Activated CD8-positive, alpha-beta memory T cell treated with anti-CD3 and anti-CD28 coated beads, Interleukin-2, amount 50 U/mL, for 48 hours (primary cell): ENCODE results near the gene PTDSS2.

Experiments used
- DNase-seq: peaks from one replicate; pipeline ENCODE4 v3.0.0-alpha.2; 2020

Gene PTDSS2

DNA sequence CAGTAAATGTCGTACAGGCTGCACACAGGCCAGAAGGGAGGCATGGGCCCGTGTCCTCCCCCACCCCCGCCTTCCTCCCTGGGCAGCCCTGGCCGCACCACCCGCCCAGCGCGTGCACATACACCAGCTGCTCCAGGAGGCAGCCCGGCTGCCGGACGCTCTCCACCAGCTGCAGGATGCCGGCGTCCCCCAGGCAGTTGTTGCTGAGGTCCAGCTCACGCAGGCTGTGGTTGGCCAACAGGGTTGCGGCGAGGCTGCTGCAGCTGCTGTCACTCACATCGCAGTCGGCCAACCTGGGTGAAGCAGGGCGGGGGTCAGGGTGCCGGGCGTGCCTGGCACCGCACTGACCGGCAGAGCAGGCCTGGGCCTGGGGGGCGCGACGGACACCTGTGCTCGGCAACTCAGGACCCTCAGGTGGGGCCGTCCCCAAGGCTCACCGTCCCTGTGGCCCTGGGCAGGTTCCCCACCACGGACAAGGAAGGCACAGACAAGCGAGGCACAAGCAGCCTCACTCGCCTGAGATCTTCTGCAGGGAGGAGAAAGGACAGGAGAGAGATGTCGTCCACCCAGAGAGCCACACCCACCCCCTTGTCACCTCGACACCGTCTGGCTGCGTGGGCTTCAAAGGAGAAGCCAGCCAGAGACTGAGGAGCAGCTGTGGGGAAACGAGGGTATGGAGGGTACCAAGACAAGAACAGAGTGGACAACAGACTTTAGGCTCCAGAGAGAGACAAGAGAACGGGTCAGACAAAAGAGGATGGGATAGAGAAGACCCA lies 44.9 kb downstream of the PTDSS2 start:
- no peak for DNase-seq

GRCh38 chr11:495537-495931 lies 45.5 kb downstream of the PTDSS2 start:
- DNase-seq: no peak

GRCh38 chr11:496834-497564 lies 46.9 kb downstream of the PTDSS2 start:
- no peak for DNase-seq

DNA sequence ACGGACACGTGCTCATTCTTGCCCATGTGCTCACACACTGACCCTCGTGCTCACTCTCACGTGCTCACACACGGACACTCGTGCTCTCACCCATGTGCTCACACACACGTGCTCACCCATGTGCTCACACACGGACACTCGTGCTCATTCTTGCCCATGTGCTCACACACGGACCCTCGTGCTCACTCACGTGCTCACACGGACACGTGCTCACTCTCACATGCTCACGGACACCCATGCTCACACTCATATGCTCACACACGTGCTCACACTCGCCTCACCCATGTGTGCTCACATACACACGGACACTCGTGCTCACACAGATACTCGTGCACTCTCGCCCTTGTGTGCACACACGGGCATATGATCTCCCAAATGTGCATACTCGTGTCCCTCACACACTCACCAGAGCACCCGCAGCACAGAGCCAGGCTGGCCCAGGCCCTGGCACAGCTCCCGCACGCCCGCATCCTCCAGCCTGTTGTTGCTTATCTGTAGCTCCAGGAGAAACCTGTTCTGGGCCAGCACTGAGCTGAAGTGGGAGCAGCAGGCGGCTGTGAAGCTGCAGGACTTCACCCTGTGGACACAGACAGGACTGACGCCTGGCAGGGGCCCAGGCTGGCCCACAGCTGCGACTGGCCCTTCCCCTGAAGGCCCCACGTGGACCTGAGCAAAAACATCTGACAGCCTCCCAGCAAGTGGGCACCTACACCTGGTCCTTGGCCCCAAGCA lies 47.7 kb downstream of the PTDSS2 start:
- DNase-seq: no peak

DNA sequence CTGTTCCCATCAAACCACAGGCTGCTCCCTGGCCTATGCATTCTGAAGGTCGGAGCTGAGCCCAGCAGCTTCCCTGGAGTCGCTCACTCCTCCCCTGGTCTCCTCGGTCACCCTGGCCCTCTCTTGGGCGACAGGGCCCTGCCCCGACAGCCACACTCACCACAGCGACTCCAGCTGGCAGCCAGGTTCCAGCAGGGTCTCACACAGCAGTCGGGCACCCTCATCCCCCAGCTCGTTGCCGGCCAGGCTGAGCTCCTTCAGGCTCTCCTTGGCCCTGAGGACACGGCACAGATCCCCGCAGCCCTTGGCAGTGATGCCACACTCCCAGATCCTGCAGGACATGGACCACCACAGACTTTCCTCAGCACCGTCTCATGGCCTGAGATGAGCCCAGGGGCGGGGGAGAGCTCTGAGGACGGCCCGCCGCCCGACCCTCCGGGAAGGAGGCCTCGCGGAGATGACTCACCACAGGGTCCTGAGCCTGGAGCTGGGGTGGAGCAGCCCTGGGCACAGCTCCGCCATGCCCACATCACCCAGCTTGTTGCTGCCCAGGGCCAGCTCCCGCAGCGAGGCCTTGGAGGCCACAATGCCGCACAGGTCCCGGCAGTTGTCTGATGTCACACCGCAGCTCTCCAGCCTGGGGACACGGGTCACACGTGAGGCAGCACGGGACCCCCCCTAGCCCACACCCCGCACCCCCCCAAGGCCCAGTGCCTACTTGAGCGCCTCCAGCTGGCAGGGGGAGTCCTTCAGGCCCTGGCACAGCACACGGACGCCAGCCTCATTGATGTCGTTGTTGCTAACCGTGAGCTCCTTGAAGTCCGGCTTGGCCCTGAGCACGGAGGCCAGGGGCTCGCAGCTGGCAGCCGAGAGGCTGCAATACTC lies 48.5 kb downstream of the PTDSS2 start:
- DNase-seq: no peak

GRCh38 chr11:499201-500076 lies 49.4 kb downstream of the PTDSS2 start:
- no peak for DNase-seq

DNA sequence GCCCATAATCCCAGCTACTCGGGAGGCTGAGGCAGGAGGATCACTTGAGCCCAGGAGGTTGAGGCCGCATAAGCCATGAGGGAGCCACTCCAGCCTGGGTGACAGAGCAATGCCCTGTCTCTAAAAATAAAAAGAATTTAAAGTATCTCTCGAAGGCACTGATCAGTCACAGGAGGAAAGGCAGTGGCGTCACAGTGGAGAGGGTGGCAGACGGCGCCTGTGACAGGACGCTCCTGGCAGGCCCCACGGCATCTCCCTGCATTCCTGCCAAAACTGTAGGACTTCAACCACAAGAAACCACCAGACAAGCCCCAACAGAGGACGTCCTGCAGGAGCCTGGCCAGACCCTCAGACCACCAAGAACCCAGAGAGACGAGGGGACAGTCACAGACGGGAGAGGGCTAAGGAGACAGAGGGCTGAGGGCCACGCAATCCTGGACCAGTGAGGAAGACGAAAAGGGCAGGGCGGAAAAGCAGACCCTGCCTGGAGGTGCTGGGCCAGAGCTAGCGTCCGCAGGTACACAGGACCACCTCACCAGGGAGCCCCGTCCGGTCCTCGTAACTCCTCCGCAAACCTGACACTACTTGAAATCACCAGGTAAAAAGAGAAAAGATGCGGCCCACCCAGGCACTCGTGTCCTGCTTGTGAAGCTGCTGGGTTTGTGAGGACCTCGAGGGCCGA lies 51.1 kb downstream of the PTDSS2 start:
- no peak for DNase-seq

- DNase-seq: no peak
Observed at GRCh38 chr11:501683-502287, 51.7 kb downstream of the PTDSS2 start.

- DNase-seq: no peak
Observed at GRCh38 chr11:502288-503178, 52.5 kb downstream of the PTDSS2 start.

DNA sequence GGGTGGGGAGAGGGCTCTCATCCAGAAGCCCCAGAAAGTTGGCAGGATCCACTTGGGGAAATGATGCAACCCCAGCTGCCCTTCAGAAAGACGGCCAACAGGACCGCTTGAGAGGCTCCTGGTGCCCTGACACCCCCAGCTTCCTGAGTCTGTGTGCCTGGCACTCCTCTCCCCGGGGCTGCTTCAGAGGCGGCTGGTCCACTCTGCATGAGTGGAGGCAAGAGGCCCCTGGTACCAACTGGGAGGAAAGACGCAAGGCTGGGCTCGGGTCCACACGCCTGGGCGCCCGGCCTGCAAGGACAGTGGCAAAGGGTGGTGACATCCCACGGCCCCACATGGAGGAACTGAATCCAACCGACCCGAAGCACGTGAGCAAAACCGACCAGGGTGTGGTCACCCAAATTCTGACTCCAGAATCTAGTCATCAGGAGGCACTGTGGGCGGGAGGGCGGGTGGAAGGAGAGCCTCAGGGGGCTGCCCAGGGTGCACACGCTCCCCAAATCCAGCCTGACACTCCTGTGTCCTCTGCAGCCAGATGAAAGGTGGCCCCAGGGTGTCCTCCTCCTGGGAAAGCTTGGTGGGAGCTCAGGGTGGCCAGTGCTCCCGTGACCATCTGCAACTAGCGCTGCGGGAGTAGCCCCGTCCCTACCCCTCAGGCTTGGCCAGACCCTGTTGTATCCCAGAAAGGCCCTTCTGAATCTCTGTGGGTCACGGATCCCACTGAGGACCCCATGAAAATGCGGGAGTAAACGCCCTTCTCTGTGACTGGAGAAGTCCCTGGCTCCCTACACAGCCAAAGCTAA lies 53.3 kb downstream of the PTDSS2 start:
- DNase-seq: no peak

- DNase-seq: peak; percentile 65
Observed at GRCh38 chr11:504053-504993, 54.2 kb downstream of the PTDSS2 start.

GRCh38 chr11:504994-505344 lies 54.9 kb downstream of the PTDSS2 start:
- no peak for DNase-seq

DNA sequence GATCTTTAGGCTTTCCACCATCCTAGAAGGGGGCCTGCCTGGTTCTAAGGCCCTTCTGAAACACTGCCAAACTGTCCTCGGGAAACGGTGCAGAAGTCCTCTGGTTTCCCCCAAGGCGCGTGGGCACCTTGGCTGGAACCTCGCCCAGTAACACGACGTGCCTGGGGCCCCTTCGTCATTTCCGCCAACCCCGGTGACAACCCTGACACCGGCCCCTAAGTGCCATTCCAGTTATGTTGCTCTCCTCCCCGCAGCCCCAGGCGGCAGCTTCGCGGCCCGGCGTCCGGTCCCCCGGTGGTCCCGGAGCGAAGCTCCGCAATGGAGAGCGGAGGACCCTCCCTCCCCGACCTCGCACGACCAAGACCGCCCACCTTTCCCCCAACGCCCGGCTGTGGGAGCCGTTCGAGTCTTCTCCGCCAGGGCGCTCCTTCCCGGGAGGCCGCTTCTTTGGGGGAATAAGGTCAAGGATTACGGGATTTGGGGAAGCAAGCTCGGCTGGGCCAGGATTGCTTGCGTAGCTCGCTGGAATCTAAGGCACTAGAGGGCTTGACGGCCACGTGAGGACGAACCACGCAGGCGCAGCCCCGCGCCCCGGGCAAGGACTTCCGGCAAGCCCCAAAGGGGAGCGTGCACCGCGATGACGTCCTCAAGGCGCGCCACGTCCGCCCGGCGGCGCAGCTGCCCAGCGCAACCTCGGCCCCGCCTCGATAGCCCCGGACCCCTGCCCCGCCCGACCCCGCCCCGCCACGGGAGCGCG lies 56.3 kb downstream of the PTDSS2 start:
- DNase-seq: peak; percentile 99

DNA sequence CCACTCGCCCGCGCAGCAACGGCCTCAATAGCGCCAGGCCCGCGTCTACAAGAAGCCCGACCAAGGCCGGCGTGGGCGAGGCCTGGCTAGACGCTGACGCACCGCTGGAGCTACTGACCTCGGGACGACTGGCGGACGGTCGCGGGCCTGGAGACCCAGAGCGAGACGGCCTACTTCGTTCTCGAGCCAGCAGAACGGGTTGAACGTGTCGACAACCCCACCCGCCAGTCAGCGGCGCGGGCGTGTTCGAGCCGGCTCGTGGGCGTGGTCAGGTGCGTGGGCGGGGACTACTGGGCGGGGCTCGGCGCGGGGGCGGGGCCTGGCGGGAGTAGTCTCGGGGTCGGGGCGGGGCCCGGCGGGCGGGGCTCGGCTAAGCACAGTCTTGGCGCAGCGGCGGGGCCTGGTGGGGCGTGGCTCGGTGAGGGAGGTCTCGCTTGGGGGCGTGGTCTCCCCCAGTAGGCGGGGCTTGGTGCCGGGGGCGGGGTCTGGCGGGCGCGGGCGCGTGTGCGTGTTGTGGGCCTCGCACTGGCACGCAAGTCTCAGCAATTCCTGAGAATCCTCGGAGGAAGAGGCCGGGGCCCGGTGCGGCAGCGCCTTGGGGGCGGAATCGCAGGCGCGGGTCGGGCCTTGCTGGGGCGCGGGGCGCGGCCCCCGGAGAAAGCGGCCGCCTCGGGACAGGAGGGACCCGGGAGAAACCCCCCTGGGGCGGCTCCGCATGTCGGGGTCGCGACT lies 57.1 kb downstream of the PTDSS2 start, which contains the start of gene RNH1:
Gene RNH1, minus strand, starts transcription at position 248 of the 732 bp plus-strand sequence. CDS start 5,080 bp downstream, outside the sequence.
- peak; percentile 100 for DNase-seq

DNA sequence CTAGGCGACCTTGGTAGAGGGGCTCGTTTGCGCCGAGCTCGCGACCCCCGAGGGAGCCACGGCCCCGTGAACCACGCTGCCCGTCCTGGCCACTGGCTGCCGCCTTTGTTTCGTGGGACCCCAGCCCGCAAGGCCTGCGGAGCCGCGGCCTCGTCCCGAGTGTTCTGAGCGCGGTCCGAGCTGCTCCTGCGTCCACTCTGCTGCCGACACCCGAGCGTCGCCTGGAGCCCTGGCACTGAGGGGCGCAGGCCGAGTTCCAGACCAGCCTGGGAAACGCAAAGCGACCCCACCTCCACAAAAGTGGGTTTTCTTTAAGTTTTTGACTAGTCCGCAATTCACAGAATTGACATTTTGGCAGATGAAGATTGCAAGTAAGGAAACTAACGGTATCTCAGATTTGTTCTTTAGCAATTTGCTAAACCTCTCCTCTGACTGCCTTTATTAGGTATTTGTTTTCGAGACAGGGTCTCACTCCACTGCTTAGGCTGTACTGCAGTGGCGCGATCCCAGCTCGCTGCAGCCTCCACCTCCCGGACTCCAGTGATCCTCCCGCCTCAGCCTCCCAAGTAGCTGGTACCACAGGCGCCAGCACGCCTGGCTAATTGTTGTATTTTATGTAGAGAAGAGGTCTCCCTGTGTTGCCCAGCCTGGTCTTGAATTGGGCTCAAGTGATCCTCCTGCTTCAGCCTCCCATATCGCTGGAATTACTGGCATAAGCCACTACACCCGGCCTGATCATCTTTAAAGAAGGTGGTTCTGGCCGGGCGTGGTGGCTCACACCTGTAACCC lies 57.8 kb downstream of the PTDSS2 start:
- no peak for DNase-seq
